Keratinocyte (primary cell): ENCODE results near the gene ANKRD44.

Experiments used
- CTCF ChIP-seq, 3 experiments: IDR thresholded peaks in 1 of 3; conservative IDR thresholded peaks in 1 of 3; optimal IDR thresholded peaks in 1 of 3; 2 replicates in 2 of 3; 3 replicates in 1 of 3; pipeline versions ENCODE3 to v1.5.1; 2011; ENCODE audit warnings: low read length in 3 of 3, mild to moderate bottlenecking in 3 of 3, moderate library complexity in 2 of 3, control low read depth in 1 of 3, inconsistent platforms in 1 of 3; ENCODE audit not compliant: insufficient read depth in 2 of 3; ENCODE audit errors: extremely low read depth in 1 of 3
- EZH2 ChIP-seq: IDR thresholded peaks from one replicate; pipeline ENCODE4 v1.6.1; 2012; ENCODE audit warnings: inconsistent platforms, mild to moderate bottlenecking, low read length, moderate library complexity

DNA sequence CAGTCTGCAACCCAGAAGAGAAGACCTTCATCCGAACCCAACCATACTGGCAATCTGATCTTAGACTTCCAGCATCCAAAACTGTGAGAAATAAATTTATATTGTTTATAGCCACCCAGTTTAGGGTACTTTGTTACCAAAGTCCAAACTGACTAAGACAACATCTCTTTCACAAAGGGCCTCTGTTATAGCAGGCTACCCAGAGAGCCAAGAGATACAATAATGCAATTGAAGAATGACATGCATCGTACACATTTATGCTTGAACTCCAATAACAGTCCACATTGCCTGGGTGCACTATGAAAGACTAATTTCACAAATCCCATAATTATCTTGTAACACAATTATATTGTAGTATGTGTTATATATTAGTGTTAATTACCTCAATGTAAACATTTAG, 39.1 kb upstream of the ANKRD44 start:
- TF ChIP-seq CTCF (optimal IDR thresholded peaks at IDR 0.05 in 1 of 3, IDR thresholded peaks at IDR 0.05 in 1 of 3, conservative IDR thresholded peaks at IDR 0.05 in 1 of 3; ENCODE audit: extremely low read depth in 1 of 3, insufficient read depth in 2 of 3, low read length in 3 of 3): no peak
- no peak for TF ChIP-seq EZH2
